T-helper 1 cell (primary cell): ENCODE results near the gene ACOX1.

Source experiments
- DNase-seq, 5 donors: peaks; one replicate each; pipeline ENCODE4 v3.0.0-alpha.2; 2012 to 2020

Gene ACOX1

GRCh38 chr17:75906143-75906884 is 72.7 kb downstream of the ACOX1 start:
- DNase-seq, result no peak

GRCh38 chr17:75904749-75905521 is 74.0 kb downstream of the ACOX1 start, which contains the start of gene MRPL38:
MRPL38 (minus strand) TSS chr17:75904884; CDS start chr17:75904875, 9 bp downstream.
- DNase-seq, result peak; percentile 83 to 97 (median 90)

GRCh38 chr17:75902406-75902805 is 76.6 kb downstream of the ACOX1 start:
- no peak for DNase-seq

GRCh38 chr17:75901727-75902126 is 77.2 kb downstream of the ACOX1 start:
- DNase-seq, result no peak

GRCh38 chr17:75900691-75901533 is 78.1 kb downstream of the ACOX1 start:
- DNase-seq, result peak in 1 of 5 donors; percentile 4

GRCh38 chr17:75899767-75900468 is 79.0 kb downstream of the ACOX1 start:
- DNase-seq, result no peak

GRCh38 chr17:75899353-75899752 is 79.6 kb downstream of the ACOX1 start:
- no peak for DNase-seq

- DNase-seq, result no peak
Observed at GRCh38 chr17:75898791-75899190, 80.2 kb downstream of the ACOX1 start.

- DNase-seq, result no peak
Observed at GRCh38 chr17:75898065-75898464, 80.9 kb downstream of the ACOX1 start.

GRCh38 chr17:75897160-75898019 is 81.6 kb downstream of the ACOX1 start:
- peak in 1 of 5 donors; percentile 14 for DNase-seq

- peak; percentile 55 to 78 (median 61) for DNase-seq
Observed at GRCh38 chr17:75896415-75897159, 82.4 kb downstream of the ACOX1 start, which contains the start of gene TRIM65. TRIM65 (minus strand) TSS chr17:75896951; CDS start chr17:75896937, 14 bp downstream.

- DNase-seq, result no peak
Observed at GRCh38 chr17:75895370-75896155, 83.4 kb downstream of the ACOX1 start.

- no peak for DNase-seq
Observed at GRCh38 chr17:75894049-75894733, 84.8 kb downstream of the ACOX1 start.

- no peak for DNase-seq
Observed at GRCh38 chr17:75893305-75894048, 85.5 kb downstream of the ACOX1 start.

GRCh38 chr17:75892556-75893224 is 86.3 kb downstream of the ACOX1 start:
- no peak for DNase-seq

GRCh38 chr17:75891605-75892555 is 87.1 kb downstream of the ACOX1 start:
- no peak for DNase-seq
